Large intestine (tissue), 3 donors: ENCODE measurements around the gene IPO4. TPM values are rescaled to one million over a fixed set of nuclear protein-coding genes. Genes with fewer than 3 reads are reported as not detected.

Experiments used
- DNase-seq, 2 donors: peaks; one replicate each; pipeline versions ENCODE4 v3.0.0 to v3.0.0-alpha.2; 2013
- H3K27ac ChIP-seq: one replicate; pipeline ENCODE4 v1.5.1; 2013; ENCODE audit warnings: low read length
- H3K27me3 ChIP-seq: 2 replicates; pipeline ENCODE4 v1.6.1; 2013; ENCODE audit warnings: low read length; ENCODE audit not compliant: control insufficient read depth, insufficient read depth
- H3K36me3 ChIP-seq: 2 replicates; pipeline ENCODE4 v1.6.1; 2013; ENCODE audit warnings: low read length; ENCODE audit not compliant: control insufficient read depth, insufficient read depth
- H3K4me1 ChIP-seq: one replicate; pipeline ENCODE4 v1.6.1; 2013; ENCODE audit warnings: low read length; ENCODE audit not compliant: control insufficient read depth, insufficient read depth
- H3K4me3 ChIP-seq: one replicate; pipeline ENCODE4 v1.5.1; 2013; ENCODE audit warnings: low read length
- H3K9me3 ChIP-seq: one replicate; pipeline ENCODE4 v1.6.1; 2013; ENCODE audit warnings: mild to moderate bottlenecking, low read depth, low read length, moderate library complexity; ENCODE audit not compliant: control insufficient read depth
- WGBS: methylation state at CpG from one replicate; pipeline ENCODE4 v1.1.5; 2013; ENCODE audit warnings: low lambda C conversion rate; ENCODE audit not compliant: insufficient coverage; 5-methylcytosine and 5-hydroxymethylcytosine counted together
- polyA plus RNA-seq: library from polyadenylated mRNA; unstranded; fragments of 120-200 nt; gene quantifications from one replicate; pipeline ENCODE4 v1.2.1, GENCODE V29; 2013

IPO4 gene
- polyA plus RNA-seq, 1 donor, result 22.5 TPM

DNA sequence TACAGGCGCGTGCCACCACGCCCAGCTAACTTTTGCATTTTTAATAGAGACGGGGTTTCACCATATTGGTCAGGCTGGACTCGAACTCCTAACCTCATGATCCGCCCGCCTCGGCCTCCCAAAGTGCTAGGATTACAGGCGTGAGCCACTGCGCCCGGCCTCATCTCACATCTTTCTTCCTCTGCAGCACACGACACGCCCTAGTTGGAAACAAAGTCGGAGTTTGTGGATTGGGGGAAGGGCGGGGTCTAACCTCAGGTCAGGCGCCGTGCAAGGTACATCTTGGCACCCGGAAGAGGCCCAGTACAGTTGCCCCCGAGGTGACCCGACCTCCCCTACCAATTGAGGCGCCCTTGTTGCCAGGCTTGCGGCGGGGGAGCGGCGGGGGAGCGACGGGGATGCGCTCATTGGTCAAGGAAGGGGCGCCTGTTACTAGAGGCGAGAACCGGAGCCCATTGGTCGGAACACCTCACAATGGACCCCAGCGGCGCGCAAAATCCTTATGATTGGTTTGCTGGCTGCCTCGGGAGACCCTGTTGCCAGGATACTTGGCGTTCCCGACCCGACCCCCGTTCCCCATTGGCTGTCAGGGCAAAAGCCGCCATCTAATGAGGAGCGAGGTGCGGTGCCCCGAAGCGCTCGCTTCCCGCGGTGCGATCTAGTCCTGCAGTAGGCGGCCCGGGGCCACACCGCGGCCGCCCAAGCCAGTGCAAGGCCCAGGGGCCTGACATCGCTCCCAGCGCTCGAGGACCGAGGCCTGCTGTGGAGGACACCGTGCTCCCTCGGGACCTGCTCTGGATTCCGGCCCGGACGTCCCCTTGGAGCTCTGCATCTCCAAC is 17.0 kb downstream of the IPO4 start, which contains the start of gene REC8:
Gene REC8, plus strand, starts transcription at position 659 of the 839 bp plus-strand sequence. CDS start 473 bp downstream, outside the sequence.
- H3K36me3 ChIP-seq, result peaks cover 37% of the 10 kb centered on the region
- H3K9me3 ChIP-seq, result no peaks in the 10 kb centered on the region
- DNase-seq, result peak; percentile 98 to 99
- H3K27ac ChIP-seq, result peak within 1 kb of the TSS; percentile 82
- H3K4me1 ChIP-seq, result peaks cover 13% of the 10 kb centered on the region
- no CpG with 5 or more reads among the region's 63 CpGs for WGBS
- H3K27me3 ChIP-seq, result no peaks in the 10 kb centered on the region
- H3K4me3 ChIP-seq, result peak within 1 kb of the TSS; percentile 74

DNA sequence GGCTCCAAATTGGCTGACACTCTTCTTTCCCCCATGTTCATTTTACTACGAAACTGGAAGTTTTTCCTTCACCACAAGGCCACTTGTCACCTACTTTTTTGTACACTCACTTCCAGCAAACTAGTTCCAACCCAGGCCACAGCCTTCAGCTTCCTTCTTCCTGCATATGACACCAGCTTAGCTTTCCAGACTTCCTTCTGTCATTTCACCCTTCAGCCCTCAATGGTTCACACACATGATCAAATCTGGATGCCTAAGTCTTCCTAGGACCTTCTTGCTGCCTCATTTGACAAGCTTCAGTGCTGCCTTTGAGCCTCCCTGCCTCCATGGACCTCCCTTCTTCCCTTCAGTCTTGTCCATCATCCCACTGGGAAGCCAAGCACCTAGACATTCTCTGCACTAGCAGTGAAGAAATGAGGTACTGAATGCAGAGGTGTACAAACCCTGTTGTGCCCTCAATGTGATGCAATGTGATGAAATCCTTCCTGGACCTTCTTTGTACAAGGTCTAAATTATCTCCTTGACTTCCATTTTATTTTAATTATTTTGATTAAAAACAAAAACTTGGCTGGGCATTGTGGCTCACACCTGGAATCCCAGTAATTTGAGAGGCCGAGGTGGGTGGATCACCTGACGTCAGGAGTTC is 21.0 kb downstream of the IPO4 start:
- Histone ChIP-seq H3K4me3 (no peak overlapping the region), H3K27me3 (no peaks in the 10 kb centered on the region), H3K4me1 (peaks cover 14% of the 10 kb centered on the region), H3K9me3 (no peaks in the 10 kb centered on the region), H3K36me3 (peaks cover 55% of the 10 kb centered on the region), H3K27ac (no peak overlapping the region)
- 80% methylated on average over 1 of the region's 3 CpGs for WGBS
- no peak for DNase-seq

DNA sequence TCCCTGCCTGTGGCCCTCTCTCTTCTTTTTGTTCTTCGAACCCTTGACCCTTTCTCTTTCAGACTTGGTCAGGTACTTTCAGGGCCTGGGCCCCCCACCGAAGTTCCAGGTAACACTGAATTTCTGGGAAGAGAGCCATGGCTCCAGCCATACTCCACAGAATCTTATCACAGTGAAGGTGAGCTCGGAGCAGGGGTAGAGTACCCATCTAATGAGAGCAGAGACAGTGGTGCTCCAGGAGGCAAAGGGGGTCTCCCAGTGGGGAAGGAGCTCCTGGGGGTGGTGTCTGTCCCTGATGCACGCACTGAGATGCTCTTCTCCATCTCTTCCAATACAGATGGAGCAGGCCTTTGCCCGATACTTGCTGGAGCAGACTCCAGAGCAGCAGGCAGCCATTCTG is 22.8 kb downstream of the IPO4 start:
- no peaks in the 10 kb centered on the region for H3K9me3 ChIP-seq
- 100% methylated on average over 1 of the region's 5 CpGs for WGBS
- H3K36me3 ChIP-seq, result peaks cover 56% of the 10 kb centered on the region
- DNase-seq, result no peak
- peaks cover 19% of the 10 kb centered on the region for H3K4me1 ChIP-seq
- H3K27me3 ChIP-seq, result no peaks in the 10 kb centered on the region
- no peak overlapping the region for H3K4me3 ChIP-seq
- H3K27ac ChIP-seq, result no peak overlapping the region

DNA sequence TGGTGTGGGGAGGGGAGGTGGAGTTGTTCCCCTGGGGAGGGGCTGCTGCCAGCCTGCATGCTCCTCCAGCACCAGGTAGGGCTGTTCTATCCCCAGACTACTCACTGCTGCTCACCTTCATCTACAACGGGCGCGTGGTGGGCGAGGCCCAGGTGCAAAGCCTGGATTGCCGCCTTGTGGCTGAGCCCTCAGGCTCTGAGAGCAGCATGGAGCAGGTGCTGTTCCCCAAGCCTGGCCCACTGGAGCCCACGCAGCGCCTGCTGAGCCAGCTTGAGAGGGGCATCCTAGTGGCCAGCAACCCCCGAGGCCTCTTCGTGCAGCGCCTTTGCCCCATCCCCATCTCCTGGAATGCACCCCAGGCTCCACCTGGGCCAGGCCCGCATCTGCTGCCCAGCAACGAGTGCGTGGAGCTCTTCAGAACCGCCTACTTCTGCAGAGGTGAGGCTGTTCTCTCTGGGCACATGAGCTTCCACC is 24.1 kb downstream of the IPO4 start:
- peaks cover 68% of the 10 kb centered on the region for H3K36me3 ChIP-seq
- no CpG with 5 or more reads among the region's 14 CpGs for WGBS
- DNase-seq, result no peak

DNA sequence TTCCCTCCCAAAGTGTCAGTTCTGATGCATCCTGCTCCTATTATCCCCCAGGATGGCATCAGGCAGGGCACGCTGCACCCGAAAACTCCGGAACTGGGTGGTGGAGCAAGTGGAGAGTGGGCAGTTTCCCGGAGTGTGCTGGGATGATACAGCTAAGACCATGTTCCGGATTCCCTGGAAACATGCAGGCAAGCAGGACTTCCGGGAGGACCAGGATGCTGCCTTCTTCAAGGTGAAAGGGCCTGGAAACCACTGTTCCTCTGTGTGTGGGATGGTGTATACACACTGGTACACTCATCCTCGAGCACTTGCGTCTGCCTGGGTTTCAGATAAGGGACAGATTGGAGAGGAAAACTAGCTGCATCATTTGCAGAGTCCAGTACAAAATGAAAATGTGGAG is 26.5 kb downstream of the IPO4 start:
- peak overlapping the region; percentile 67 for H3K4me3 ChIP-seq
- H3K4me1 ChIP-seq, result peaks cover 30% of the 10 kb centered on the region
- WGBS, result no CpG with 5 or more reads among the region's 8 CpGs
- DNase-seq, result no peak
- H3K27me3 ChIP-seq, result no peaks in the 10 kb centered on the region
- H3K27ac ChIP-seq, result peak overlapping the region; percentile 90
- H3K36me3 ChIP-seq, result peaks cover 72% of the 10 kb centered on the region
- no peaks in the 10 kb centered on the region for H3K9me3 ChIP-seq

More for the DNA sequence above, 24.1 kb downstream of the IPO4 start:
- Histone ChIP-seq H3K4me1 (peaks cover 30% of the 10 kb centered on the region), H3K4me3 (no peak overlapping the region), H3K27me3 (no peaks in the 10 kb centered on the region), H3K9me3 (no peaks in the 10 kb centered on the region), H3K27ac (no peak overlapping the region)

DNA sequence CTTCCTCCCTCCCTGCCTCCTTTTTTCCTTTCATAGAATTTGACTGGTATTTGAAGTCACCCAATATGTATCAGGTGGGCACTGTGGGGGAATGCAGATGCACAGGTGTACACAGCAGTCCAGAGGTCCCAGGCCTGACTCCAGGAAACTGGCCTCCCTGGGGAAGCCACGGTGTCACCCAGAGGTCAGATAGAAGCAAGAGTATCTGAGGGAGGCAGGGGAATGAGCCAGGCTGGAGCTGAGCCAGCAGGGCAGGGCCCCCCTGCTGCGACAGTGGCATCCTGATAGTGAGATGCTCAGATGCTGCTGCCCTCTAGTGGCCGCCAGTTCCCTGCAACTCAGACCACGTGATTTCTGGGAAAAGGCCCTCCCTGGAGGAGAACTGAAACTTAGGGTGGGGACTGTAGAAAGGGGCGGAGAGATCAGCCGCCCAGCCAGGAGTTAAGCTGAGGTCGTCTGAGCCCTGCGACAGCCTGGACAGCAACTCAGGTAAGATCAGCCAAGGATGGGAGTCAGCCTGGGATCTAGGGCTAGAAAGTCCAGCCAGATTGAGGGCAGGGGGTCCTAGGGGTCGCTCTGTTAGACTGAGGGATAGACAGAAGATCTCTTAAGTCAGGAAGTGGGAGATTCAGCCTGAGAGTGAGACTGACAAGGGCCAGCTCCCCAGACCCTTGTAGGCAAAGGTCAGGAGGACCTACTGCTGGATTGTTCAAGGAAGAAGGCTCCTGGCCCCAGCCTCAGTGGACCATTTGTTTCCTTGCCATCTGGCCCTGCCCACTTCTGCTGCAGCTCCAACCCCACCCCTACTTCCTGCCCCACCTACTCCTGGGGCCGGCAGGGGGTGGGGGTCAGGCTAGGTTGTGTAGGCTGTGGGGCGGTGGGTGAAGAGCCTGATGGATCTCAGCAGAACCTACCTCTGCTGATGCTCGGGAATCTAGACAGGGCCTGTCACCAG is 27.5 kb downstream of the IPO4 start, which contains the start of gene IRF9:
Gene IRF9, plus strand, starts transcription at position 416 of the 955 bp plus-strand sequence. CDS start 880 bp downstream, outside the sequence.
- Histone ChIP-seq H3K36me3 (peaks cover 71% of the 10 kb centered on the region), H3K27me3 (no peaks in the 10 kb centered on the region), H3K4me1 (peaks cover 30% of the 10 kb centered on the region)

DNA sequence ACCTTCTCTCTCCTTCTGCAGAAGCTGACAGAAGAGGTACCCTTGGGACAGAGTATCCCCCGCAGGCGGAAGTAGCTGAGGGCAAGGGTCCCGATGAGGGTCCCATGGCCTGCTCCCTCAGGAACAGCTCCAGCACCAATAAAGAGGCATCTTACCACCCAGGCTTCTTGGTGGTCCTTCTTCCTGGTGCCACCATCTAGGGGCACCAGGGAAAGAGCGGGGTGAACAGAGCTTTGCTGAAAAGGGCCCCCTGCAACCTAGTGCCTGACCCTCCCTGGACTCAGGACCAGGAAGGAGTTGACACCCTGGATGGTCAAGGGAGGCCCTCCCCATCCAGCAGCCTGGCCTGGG is 28.1 kb downstream of the IPO4 start:
- Histone ChIP-seq H3K4me3 (no peak overlapping the region), H3K4me1 (peaks cover 30% of the 10 kb centered on the region), H3K9me3 (no peaks in the 10 kb centered on the region), H3K27ac (peak overlapping the region; percentile 68), H3K27me3 (no peaks in the 10 kb centered on the region), H3K36me3 (peaks cover 70% of the 10 kb centered on the region)
- WGBS, result no CpG with 5 or more reads among the region's 4 CpGs
- no peak for DNase-seq

More for the DNA sequence above, 27.5 kb downstream of the IPO4 start, which contains the start of gene IRF9:
- H3K4me3 ChIP-seq, result peak within 1 kb of the TSS; percentile 67
- peak within 1 kb of the TSS; percentile 90 for H3K27ac ChIP-seq
- peak; percentile 98 to 99 for DNase-seq
- no CpG with 5 or more reads among the region's 12 CpGs for WGBS
- no peaks in the 10 kb centered on the region for H3K9me3 ChIP-seq

DNA sequence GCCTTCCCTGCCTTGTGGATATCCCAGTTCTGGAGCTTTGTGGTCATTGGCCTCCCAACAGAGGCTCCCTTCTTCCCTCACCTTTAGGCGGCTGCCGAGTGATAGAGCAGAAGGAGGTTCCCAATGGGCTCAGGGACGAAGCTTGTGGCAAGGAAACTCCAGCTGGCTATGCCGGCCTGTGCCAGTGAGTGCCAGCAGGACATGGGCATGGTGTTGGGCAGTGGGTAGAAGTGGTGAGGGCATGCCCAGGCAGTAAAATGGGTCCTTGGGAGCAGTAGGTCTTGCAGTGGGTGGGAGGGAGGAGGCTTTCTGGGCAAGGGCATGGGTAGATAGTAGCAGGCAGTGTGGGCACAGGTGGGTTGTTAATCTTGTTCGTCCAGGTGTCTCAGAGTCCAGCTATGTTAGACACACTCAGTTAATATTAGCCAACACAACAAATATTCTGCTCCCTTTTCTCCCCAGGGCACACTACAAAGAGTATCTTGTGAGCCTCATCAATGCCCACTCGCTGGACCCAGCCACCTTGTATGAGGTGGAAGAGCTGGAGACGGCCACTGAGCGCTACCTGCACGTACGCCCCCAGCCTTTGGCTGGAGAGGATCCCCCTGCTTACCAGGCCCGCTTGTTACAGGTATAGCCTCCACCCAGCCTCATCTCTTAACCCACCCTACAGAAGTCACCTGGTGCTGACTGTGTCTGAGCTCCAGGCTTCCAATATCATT is 28.7 kb downstream of the IPO4 start:
- no peak for DNase-seq

DNA sequence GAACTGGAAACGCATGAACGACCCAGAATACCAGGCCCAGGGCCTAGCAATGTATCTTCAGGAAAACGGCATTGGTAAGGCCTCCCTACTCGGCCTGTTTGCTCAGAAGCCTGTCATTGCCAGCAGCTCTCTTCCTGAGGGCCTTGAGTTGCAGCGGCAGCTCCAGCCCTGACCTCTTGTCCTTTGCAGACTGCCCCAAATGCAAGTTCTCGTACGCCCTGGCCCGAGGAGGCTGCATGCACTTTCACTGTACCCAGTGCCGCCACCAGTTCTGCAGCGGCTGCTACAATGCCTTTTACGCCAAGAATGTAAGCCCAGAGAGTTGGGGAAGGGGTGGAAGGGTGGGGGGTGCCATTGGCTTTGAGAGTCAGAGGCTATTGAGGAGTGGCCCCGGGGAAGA is 31.3 kb downstream of the IPO4 start:
- WGBS, result no CpG with 5 or more reads among the region's 12 CpGs
- H3K27me3 ChIP-seq, result no peaks in the 10 kb centered on the region
- no peak overlapping the region for H3K27ac ChIP-seq
- peaks cover 19% of the 10 kb centered on the region for H3K4me1 ChIP-seq
- H3K4me3 ChIP-seq, result no peak overlapping the region
- DNase-seq, result no peak
- peaks cover 63% of the 10 kb centered on the region for H3K36me3 ChIP-seq
- H3K9me3 ChIP-seq, result no peaks in the 10 kb centered on the region

More for the DNA sequence above, 28.7 kb downstream of the IPO4 start:
- H3K27me3 ChIP-seq, result no peaks in the 10 kb centered on the region
- WGBS, result no CpG with 5 or more reads among the region's 11 CpGs
- peaks cover 30% of the 10 kb centered on the region for H3K4me1 ChIP-seq
- no peak overlapping the region for H3K4me3 ChIP-seq
- H3K27ac ChIP-seq, result peak overlapping the region; percentile 68
- no peaks in the 10 kb centered on the region for H3K9me3 ChIP-seq
- peaks cover 70% of the 10 kb centered on the region for H3K36me3 ChIP-seq
